Glomerular endothelial cell (primary cell): ENCODE data around the gene MMP28. TPM values are rescaled to one million over a fixed set of nuclear protein-coding genes. Genes with fewer than 3 reads are reported as not detected.
"Not testable (repeated sequence)": the region's sequence is repeated elsewhere in the genome, so short reads cannot be mapped to it uniquely, and the experiment has no call there.

Source experiments
- DNase-seq: peaks from one replicate; pipeline ENCODE4 v3.0.0-alpha.2; 2011; ENCODE audit warnings: low read depth, low spot score; ENCODE audit errors: extremely low read depth
- total RNA-seq: library from RNA; depleted of rRNA; stranded (reverse); fragments of >200 nt; gene quantifications from 2 replicates; pipeline ENCODE4 v1.2.3, GENCODE V29; 2015

MMP28 gene
- total RNA-seq, 1 donor from 2014 or later, result 3.4 TPM

GRCh38 chr17:35768797-35769196, 26.6 kb downstream of the MMP28 start:
- DNase-seq, result no peak

- no peak for DNase-seq
These were observed 28.4 kb downstream of the MMP28 start for GRCh38 chr17:35766903-35767510.

- no peak for DNase-seq
These were observed 29.0 kb downstream of the MMP28 start for GRCh38 chr17:35766489-35766877.

DNA sequence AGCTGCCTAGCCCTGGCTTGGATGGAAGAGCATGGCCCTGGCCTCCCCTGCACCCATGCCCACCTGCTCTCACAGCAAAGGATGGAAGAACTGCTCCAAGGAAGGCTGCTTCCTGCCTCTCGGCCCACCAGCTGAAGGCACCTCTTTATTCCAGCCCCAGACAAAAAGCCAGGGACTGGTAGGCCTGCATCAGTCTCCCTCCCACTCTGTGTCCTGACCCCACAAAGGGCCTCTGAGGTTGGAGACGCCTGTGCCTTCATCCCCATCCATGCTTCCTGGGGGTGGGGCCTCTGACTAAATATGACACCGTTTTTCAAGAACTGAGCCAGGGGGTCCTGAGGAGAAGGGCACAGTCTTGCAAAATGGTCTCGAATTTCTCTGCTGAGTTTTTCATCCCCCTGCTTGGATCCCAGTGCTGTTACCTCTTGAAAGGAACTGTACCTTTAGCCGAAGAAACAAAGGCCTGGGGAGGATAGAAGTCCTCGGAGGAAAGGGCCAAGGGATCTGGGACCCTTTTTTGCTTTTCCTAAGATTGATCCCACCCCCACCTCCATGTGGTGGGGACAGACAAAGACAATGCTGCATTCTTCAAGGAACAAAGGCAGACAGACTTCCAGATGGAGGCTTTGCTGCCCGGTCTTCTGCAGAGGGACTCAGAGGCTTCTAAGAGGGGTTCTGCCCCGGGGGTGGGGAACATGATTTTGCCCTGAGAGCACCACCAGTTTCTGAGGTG, 29.5 kb downstream of the MMP28 start:
- no peak for DNase-seq

DNA sequence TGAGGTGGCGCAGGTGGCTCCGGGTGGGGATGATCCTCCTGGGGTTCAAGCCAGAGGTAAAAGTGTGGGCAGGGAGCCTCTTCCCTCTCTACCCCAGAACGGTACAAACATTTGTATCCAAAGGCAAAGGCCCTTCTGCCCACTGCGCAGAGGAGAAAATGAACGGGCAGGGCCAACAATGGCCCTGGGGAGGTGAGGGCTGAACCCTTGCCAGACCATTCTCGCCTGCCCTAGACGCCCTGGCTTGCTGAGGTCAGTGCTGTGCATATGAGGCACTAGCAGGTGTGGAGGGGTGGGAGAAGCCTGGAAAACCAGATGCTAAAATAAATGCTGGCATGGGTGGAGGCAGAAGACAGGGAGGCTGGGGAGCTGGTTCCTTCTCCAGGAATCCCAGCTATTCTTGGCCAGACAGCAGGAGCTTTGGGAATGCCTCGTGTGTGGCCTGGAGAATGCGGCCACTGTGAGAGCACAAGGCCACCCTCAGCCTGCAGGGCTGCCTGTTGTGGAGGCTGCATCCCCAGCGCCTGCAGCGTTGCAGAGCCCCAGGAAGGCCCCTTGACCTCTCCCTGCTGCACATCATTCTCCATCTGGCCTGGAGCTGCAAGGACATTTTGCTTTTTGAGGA, 30.2 kb downstream of the MMP28 start:
- no peak for DNase-seq

DNA sequence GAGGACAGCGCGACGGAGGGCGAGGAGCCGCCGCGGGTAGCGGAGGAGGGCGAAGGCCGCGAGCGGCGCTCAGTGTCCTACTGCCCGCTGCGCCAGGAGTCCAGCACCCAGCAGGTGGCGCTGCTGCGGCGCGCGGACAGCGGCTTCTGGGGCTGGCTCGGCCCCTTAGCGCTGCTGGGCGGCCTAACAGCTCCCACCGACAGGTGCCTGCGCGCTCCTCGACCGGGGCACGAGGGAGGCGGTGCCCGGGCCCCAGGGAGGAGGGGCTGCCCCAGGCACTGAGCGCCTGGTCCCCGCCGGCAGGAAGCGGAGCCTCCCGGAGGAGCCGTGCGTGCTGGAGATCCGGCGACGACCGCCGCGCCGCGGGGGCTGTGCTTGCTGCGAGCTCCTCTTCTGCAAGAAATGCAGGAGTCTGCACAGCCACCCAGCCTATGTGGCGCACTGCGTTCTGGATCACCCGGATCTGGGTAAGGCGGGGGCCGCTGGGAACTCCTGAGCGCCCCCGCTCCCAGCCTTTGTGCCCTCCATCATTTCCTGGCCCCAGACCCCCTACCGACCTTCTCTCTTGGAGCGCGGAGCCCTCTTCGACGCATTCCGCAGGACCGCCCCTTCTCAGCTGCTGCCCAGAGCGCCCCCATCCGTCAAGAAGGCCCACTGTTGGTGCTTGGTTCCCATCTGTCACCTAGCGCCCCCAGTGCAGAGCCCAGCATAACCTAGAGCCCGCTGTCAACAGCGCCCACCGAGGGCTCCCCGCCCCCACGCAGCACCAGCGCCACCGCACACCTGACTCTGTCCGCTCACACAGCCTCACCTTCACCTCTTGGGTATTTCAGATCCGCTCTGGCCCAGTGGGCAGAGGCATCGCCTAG, 31.1 kb downstream of the MMP28 start:
- no peak for DNase-seq

DNA sequence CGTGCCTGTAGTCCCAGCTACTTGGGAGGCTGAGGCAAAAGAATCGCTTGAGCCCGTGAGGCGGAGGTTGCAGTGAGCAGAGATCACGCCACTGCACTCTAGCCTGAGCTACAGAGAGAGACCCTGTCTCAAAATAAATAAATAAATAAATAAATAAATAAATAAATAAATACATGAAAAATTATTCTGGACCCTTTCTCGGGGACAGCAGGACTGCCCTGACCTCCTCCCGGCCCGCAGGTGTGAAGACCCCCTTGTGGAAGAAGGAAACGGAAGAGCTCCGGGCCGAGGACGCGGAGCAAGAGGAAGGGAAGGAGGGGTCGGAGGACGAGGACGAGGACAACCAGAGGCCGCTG, 31.7 kb downstream of the MMP28 start:
- no peak for DNase-seq

DNA sequence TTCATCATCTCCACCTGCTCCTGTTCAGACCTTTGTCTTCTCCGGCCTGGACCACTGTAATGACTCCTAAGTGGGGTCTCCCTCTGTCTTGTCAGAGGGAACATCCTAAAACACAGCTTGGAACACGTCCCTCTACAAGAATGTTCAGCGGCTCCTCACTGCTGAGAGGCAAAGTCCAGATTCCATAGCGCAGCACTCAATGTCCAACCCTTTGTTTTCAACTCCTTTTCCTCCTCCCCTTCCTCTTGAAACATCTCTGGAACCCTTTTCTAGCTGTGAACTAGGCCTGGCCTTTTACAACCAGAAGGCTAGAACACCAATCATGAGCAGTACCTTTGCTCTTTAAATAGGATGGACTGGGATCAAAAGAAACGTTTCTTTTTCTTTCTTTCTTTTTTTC, 33.8 kb downstream of the MMP28 start:
- no peak for DNase-seq

DNA sequence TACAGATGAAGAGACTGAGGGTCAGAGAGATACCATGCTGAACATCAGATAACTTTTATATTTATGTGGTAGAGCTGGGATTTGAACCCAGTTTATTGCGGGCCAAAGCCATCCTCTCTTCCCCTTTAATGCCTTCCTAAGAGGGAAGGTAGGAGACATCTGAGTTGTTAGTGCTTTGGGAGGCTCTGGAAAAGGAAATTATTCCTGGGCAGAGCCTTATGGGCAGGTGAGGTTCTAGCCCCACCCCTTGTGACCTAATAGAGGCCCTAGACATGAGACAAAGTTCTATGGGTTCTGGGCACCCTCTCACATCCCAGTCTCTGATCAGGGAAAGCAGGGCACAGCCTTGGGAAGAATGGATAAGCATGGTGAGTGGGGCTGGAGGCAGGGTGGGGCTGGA, 34.9 kb downstream of the MMP28 start, which contains the start of gene C17orf50:
C17orf50 (plus strand) TSS at position 301 of the 400 bp plus-strand sequence; CDS start at position 356, 55 bp downstream.
- DNase-seq, result no peak

GRCh38 chr17:35757243-35757642, 38.2 kb downstream of the MMP28 start:
- no peak for DNase-seq

- DNase-seq, result no peak
These were observed 42.3 kb downstream of the MMP28 start, which contains the start of gene GAS2L2 for GRCh38 chr17:35752945-35753764. GAS2L2 (minus strand) TSS chr17:35753239; CDS start chr17:35752850, 389 bp downstream.

DNA sequence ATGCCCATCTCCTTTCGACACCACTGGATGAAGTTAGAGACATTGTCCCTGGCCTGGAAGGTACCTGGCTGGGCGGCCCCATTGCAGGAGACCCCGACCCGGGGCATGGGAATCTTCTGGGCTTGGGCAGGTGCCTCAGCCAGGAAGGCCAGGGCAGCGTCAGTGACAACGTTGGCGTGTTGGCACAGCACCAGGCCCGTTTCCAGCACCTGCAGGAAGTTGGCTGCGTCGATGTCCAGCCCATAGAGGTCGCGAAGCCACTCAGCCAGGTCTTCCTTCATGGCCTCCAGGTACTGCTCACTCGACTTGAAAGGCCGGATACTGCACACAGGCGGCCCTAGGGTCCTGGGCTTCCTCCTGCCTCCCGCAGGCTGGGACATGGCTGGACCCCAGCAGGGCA, 43.0 kb downstream of the MMP28 start:
- no peak for DNase-seq

DNA sequence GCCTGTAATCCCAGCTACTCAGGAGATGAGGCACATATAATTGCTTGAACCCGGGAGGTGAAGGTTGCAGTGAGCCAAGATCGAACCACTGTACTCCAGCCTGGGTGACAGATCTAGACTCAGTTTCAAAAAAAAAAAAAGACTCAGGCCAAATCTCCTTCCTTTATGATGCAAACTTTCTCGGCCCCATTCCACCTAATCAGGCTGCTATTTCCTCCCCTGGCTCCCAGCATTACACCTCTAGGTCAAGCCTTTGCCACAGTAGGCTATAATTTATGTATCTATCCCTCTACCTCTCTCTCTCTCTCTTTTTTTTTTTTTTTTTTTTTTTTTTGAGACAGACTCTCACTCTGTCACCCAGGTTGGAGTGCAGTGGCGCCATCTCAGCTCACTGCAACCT, 43.9 kb downstream of the MMP28 start:
- not testable (repeated sequence) for DNase-seq

GRCh38 chr17:35750526-35751395, 44.7 kb downstream of the MMP28 start:
- DNase-seq, result no peak

DNA sequence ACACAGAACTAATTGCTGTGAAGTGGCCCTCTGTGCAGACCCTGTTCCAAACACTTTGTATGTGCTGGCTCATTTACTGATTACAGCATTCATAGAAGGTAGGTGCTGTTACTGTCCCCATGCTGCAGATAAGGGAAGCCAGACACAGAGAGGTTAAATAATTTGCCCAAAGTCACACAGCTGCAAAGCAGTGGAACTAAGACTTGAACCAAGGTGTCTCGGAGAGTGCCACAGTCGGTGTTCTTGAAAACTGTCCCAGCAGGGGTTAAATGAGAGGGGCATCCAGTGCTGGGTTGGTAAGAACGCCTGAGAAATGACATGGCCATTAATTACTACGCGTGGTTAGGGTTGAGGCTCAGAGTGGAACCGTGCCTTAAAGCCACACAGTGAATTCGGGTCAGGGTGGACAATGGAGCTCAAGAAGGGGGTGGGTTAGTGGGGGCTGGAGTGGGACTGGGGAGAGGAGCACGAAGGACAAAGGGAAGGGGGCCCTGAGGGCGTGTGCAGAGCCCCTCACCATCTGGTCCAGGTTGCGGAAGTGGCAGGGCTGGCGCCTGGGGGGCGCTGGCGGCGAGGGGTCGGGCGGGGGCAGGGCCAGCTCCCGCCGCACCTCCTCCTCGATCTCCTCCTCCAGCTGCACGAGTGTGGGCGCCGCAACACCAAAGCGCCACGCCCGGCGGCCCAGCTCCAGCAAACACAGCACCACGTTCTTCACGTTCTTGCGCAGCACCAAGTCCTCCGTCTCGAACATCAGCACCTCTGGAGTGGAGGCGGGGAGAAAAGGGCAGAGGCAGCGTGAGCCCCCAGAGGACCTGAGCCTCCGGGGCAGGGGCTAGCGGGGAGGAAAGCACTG, 45.7 kb downstream of the MMP28 start:
- no peak for DNase-seq

DNA sequence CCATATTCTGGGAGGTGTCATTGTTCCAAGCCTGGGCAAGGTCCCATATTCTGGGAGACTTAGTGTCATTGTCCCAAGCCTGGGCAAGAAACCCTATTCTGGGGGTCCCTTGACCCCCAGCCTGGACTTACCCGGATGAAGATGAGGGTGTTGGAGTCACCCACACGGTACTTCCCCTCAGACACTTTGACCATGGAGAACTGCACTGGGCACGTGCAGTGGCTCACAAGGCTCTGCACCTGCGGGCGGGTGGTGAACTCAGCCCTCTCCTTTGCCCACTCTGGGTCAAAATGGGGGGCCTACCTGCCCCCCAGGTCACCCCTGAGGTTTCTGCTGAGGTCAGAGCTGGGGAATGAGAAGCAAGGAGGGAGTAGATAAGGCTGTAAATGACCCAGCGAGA, 46.5 kb downstream of the MMP28 start:
- no peak for DNase-seq

DNA sequence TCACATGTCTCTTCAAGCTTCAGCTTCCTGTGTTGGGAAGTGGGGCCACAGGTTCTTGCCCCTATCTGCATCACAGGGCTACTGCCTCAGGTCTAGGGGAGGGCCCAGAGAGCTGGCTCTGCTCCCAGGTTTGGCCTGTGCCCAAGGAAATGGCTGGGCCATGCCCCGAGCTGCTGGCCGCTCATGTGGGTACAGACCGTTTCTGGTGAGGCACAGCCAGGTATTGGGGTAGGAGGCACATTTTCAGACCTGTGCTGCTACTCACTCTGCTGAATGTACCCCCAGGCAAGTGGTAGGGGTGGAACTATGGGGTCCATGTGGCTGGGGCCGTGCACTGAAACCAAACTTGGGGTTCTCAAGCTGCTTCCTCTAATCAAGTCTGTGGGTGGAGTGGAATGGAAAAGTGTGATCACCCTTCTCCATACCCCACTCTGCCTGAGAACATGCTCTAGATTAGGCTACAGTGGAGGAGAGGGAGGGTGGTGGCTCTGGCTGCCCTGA, 47.0 kb downstream of the MMP28 start:
- no peak for DNase-seq

GRCh38 chr17:35747540-35748017, 47.9 kb downstream of the MMP28 start:
- peak; percentile 48 for DNase-seq
